Amniotic epithelial cell (primary cell): ENCODE results near the gene IL3.

Source experiments
- DNase-seq: peaks from one replicate; pipeline ENCODE4 v3.0.0-alpha.2; 2010; ENCODE audit warnings: low read depth

IL3 gene

GRCh38 chr5:132060501-132061161 lies at the start of gene IL3:
Gene IL3, plus strand, starts transcription at chr5:132060655. Its CDS starts 52 bp downstream, at chr5:132060707.
- DNase-seq, result no peak

GRCh38 chr5:132010989-132011621 lies 49.4 kb upstream of the IL3 start:
- no peak for DNase-seq

- no peak for DNase-seq
Observed at GRCh38 chr5:132011622-132012343, 48.7 kb upstream of the IL3 start, which contains the start of gene ACSL6. Gene ACSL6, minus strand, starts transcription at chr5:132011658. Its CDS starts 105 bp downstream, at chr5:132011553.

- DNase-seq, result peak; percentile 72
Observed at GRCh38 chr5:132012371-132013005, 48.0 kb upstream of the IL3 start.

GRCh38 chr5:132013006-132013689 lies 47.3 kb upstream of the IL3 start:
- no peak for DNase-seq

GRCh38 chr5:132013711-132014110 lies 46.7 kb upstream of the IL3 start:
- DNase-seq, result no peak

GRCh38 chr5:132016721-132017250 lies 43.7 kb upstream of the IL3 start:
- DNase-seq, result no peak

GRCh38 chr5:132017316-132017715 lies 43.1 kb upstream of the IL3 start:
- no peak for DNase-seq

GRCh38 chr5:132017738-132018625 lies 42.5 kb upstream of the IL3 start:
- no peak for DNase-seq

- DNase-seq, result no peak
Observed at GRCh38 chr5:132019337-132019736, 41.1 kb upstream of the IL3 start.

GRCh38 chr5:132019857-132020555 lies 40.4 kb upstream of the IL3 start:
- no peak for DNase-seq

GRCh38 chr5:132020568-132021339 lies 39.7 kb upstream of the IL3 start:
- DNase-seq, result no peak

GRCh38 chr5:132021654-132022053 lies 38.8 kb upstream of the IL3 start:
- no peak for DNase-seq

- DNase-seq, result no peak
Observed at GRCh38 chr5:132022737-132023136, 37.7 kb upstream of the IL3 start.

- DNase-seq, result no peak
Observed at GRCh38 chr5:132023258-132024116, 37.0 kb upstream of the IL3 start.

GRCh38 chr5:132024117-132024435 lies 36.4 kb upstream of the IL3 start:
- no peak for DNase-seq

- DNase-seq, result peak; percentile 10
Observed at GRCh38 chr5:132024789-132025402, 35.6 kb upstream of the IL3 start.

GRCh38 chr5:132025403-132025971 lies 35.0 kb upstream of the IL3 start:
- DNase-seq, result no peak
